H1 (cell line): ENCODE data around the gene POMP. TPM values are rescaled to one million over a fixed set of nuclear protein-coding genes. Genes with fewer than 3 reads are reported as not detected.
A peak's percentile ranks its signal among the peaks of the same experiment; 100 is the strongest.

Source experiments
- CTCF ChIA-PET: fragments of 300-600 bp; sonication (Branson Sonifier 250); formaldehyde crosslinking; loops from one replicate; lab custom pipeline; 2021; ENCODE audit not compliant: partially characterized antibody; lab: Charles Lee
- POLR2A ChIA-PET: fragments of 300-600 bp; sonication (Branson Sonifier 250); formaldehyde crosslinking; loops from one replicate; lab custom pipeline; 2021; ENCODE audit warnings: inconsistent platforms; ENCODE audit not compliant: partially characterized antibody; lab: Charles Lee
- DNase-seq, 2 experiments: peaks; one replicate each; pipeline versions ENCODE4 v3.0.0 to v3.0.0-alpha.2; 2010 to 2022; ENCODE audit warnings: low spot score in 2 of 2, low read depth in 1 of 2, mixed read lengths in 1 of 2
- FAIRE-seq: peaks from 2 replicates; lab custom pipeline; 2011; peaks lifted over from hg19 to GRCh38; lab: Jason Lieb, UNC
- H2AFZ ChIP-seq: 2 replicates; pipeline ENCODE4 v1.8.1; 2012; ENCODE audit warnings: low read length, inconsistent platforms
- H2AK5ac ChIP-seq: 2 replicates; pipeline ENCODE4 v1.6.1; 2013; ENCODE audit warnings: low read depth, low read length
- H2BK120ac ChIP-seq: replicated peaks from 2 replicates; pipeline ENCODE3; 2013; ENCODE audit warnings: low read depth, low read length, inconsistent platforms
- H2BK12ac ChIP-seq: 2 replicates; pipeline ENCODE4 v1.6.1; 2013; ENCODE audit warnings: low read depth, low read length
- H2BK15ac ChIP-seq: 2 replicates; pipeline ENCODE4 v1.6.1; 2013; ENCODE audit warnings: low read length
- H2BK20ac ChIP-seq: 2 replicates; pipeline ENCODE4 v1.6.1; 2013; ENCODE audit warnings: low read length
- H2BK5ac ChIP-seq: 2 replicates; pipeline ENCODE4 v1.6.1; 2013; ENCODE audit warnings: low read depth, low read length
- H3K14ac ChIP-seq: 2 replicates; pipeline ENCODE4 v1.6.1; 2013; ENCODE audit warnings: inconsistent platforms; ENCODE audit not compliant: insufficient read length
- H3K18ac ChIP-seq: 2 replicates; pipeline ENCODE4 v1.6.1; 2013; ENCODE audit warnings: low read length; ENCODE audit errors: extremely low read depth
- H3K23ac ChIP-seq: 2 replicates; pipeline ENCODE4 v1.6.1; 2013; ENCODE audit warnings: inconsistent platforms; ENCODE audit not compliant: insufficient read length
- H3K23me2 ChIP-seq: 2 replicates; pipeline ENCODE4 v1.6.1; 2013; ENCODE audit warnings: low read depth, low read length
- H3K27ac ChIP-seq: 2 replicates; pipeline ENCODE4 v1.6.1; 2011; ENCODE audit warnings: low read depth, low read length, inconsistent platforms
- H3K27me3 ChIP-seq, 4 experiments: replicated peaks in 1 of 4; 1 replicate in 1 of 4; 2 replicates in 3 of 4; pipeline versions ENCODE4 v1.6.1 to v1.8.1; 2011 to 2013; ENCODE audit warnings: low read length in 3 of 4, mild to moderate bottlenecking in 3 of 4, inconsistent platforms in 2 of 4, mixed read lengths in 2 of 4, moderate library complexity in 1 of 4; ENCODE audit not compliant: control insufficient read depth in 3 of 4, insufficient read depth in 3 of 4; ENCODE audit errors: extremely low read depth in 1 of 4
- H3K36me3 ChIP-seq, 4 experiments: 2 replicates each; pipeline versions ENCODE4 v1.6.1 to v1.8.1; 2011 to 2013; ENCODE audit warnings: mild to moderate bottlenecking in 4 of 4, low read length in 3 of 4, moderate library complexity in 2 of 4, control low read depth in 1 of 4, inconsistent platforms in 1 of 4; ENCODE audit not compliant: insufficient read depth in 4 of 4, control insufficient read depth in 2 of 4
- H3K4ac ChIP-seq: replicated peaks from 2 replicates; pipeline ENCODE3; 2013; ENCODE audit warnings: low read length, low read depth, mixed read lengths, inconsistent platforms; ENCODE audit not compliant: insufficient read length
- H3K4me1 ChIP-seq, 4 experiments: replicated peaks in 1 of 4; 1 replicate in 1 of 4; 2 replicates in 3 of 4; pipeline versions ENCODE4 v1.6.1 to v1.8.1; 2011 to 2013; ENCODE audit warnings: low read length in 3 of 4, inconsistent platforms in 2 of 4, mixed read lengths in 1 of 4; ENCODE audit not compliant: insufficient read depth in 4 of 4, control insufficient read depth in 3 of 4
- H3K4me2 ChIP-seq, 2 experiments: 2 replicates each; pipeline versions ENCODE4 v1.6.1 to v1.8.1; 2011 to 2013; ENCODE audit warnings: low read depth in 2 of 2, low read length in 2 of 2, control low read depth in 1 of 2, inconsistent platforms in 1 of 2, mild to moderate bottlenecking in 1 of 2; ENCODE audit not compliant: insufficient read depth in 1 of 2
- H3K4me3 ChIP-seq, 4 experiments: fragments of 200-600, 300-600 bp in 1 of 4; sonication (generic), shearing (Covaris generic), sonication (Bioruptor Twin) in 1 of 4; 2 replicates each; pipeline versions ENCODE4 v1.5.1 to v1.8.1; 2011 to 2016; ENCODE audit warnings: low read length in 4 of 4, low read depth in 3 of 4, control low read depth in 2 of 4, inconsistent platforms in 2 of 4, mild to moderate bottlenecking in 2 of 4, mixed read lengths in 1 of 4, moderate library complexity in 1 of 4; ENCODE audit not compliant: insufficient read depth in 2 of 4; ENCODE audit errors: extremely low read depth in 1 of 4
- H3K56ac ChIP-seq: replicated peaks from 2 replicates; pipeline ENCODE3; 2013; ENCODE audit warnings: low read depth, mild to moderate bottlenecking, mixed read lengths, low read length, inconsistent platforms; ENCODE audit not compliant: insufficient read length
- H3K79me1 ChIP-seq: 2 replicates; pipeline ENCODE4 v1.6.1; 2013; ENCODE audit warnings: low read depth, low read length, control low read depth
- H3K79me2 ChIP-seq, 2 experiments: 2 replicates each; pipeline versions ENCODE4 v1.6.1 to v1.8.1; 2012 to 2013; ENCODE audit warnings: low read length in 2 of 2, mild to moderate bottlenecking in 2 of 2, inconsistent platforms in 1 of 2; ENCODE audit not compliant: insufficient read depth in 2 of 2, control insufficient read depth in 1 of 2
- H3K9ac ChIP-seq, 4 experiments: replicated peaks in 1 of 4; 1 replicate in 1 of 4; 2 replicates in 3 of 4; pipeline versions ENCODE4 v1.6.1 to v1.8.1; 2011 to 2013; ENCODE audit warnings: low read depth in 3 of 4, low read length in 3 of 4, control low read depth in 2 of 4, mild to moderate bottlenecking in 2 of 4, moderate library complexity in 2 of 4, inconsistent platforms in 1 of 4; ENCODE audit errors: extremely low read depth in 1 of 4
- H3K9me3 ChIP-seq, 2 experiments: 2 replicates each; pipeline versions ENCODE4 v1.6.1 to v1.8.1; 2012 to 2013; ENCODE audit warnings: mild to moderate bottlenecking in 2 of 2, moderate library complexity in 2 of 2, control low read depth in 1 of 2, inconsistent platforms in 1 of 2, low read depth in 1 of 2, low read length in 1 of 2, mixed read lengths in 1 of 2; ENCODE audit not compliant: insufficient read depth in 2 of 2
- H4K20me1 ChIP-seq, 2 experiments: replicated peaks in 1 of 2; 2 replicates each; pipeline versions ENCODE3 to v1.8.1; 2011 to 2013; ENCODE audit warnings: inconsistent platforms in 2 of 2, low read length in 2 of 2, mild to moderate bottlenecking in 1 of 2; ENCODE audit not compliant: insufficient read depth in 2 of 2, control insufficient read depth in 1 of 2
- H4K5ac ChIP-seq: 2 replicates; pipeline ENCODE4 v1.6.1; 2013; ENCODE audit warnings: low read length, low read depth, mixed read lengths, inconsistent platforms; ENCODE audit not compliant: insufficient read length
- H4K8ac ChIP-seq: 2 replicates; pipeline ENCODE4 v1.8.0; 2013; ENCODE audit warnings: mild to moderate bottlenecking, moderate library complexity, low read length, inconsistent platforms; ENCODE audit not compliant: insufficient read depth; ENCODE audit errors: extremely low read depth
- H4K91ac ChIP-seq: replicated peaks from 2 replicates; pipeline ENCODE3; 2013; ENCODE audit warnings: low read length, mixed read lengths, inconsistent platforms; ENCODE audit not compliant: insufficient read length
- EGR1 ChIP-seq: IDR thresholded peaks from 2 replicates; pipeline ENCODE4 v1.6.1; 2011; ENCODE audit warnings: low read depth, low read length, borderline replicate concordance
- POLR2A ChIP-seq, 2 experiments: IDR thresholded peaks; 1 replicate in 1 of 2; 2 replicates in 1 of 2; pipeline ENCODE4 v1.6.1; 2011; ENCODE audit warnings: low read depth in 2 of 2, low read length in 2 of 2, mild to moderate bottlenecking in 2 of 2; ENCODE audit errors: control extremely low read depth in 1 of 2
- RNF2 ChIP-seq: fragments of 200-900, 300-1000 bp; sonication (generic); IDR thresholded peaks from 2 replicates; pipeline ENCODE4 v1.7.1; 2016; ENCODE audit warnings: borderline replicate concordance, low read depth, mild to moderate bottlenecking, antibody characterized with exemption, low read length; ENCODE audit not compliant: poor library complexity, severe bottlenecking; ENCODE audit errors: missing control alignments
- SIN3A ChIP-seq, 2 experiments: IDR thresholded peaks in 1 of 2; conservative IDR thresholded peaks in 1 of 2; 2 replicates each; pipeline ENCODE4 v1.6.1; 2011 to 2012; ENCODE audit warnings: low read length in 2 of 2, improper control_type of control experiment in 1 of 2, low read depth in 1 of 2, mild to moderate bottlenecking in 1 of 2
- SUZ12 ChIP-seq: fragments of 200-600 bp; sonication (generic); IDR thresholded peaks from 2 replicates; pipeline ENCODE4 v1.6.1; 2012; ENCODE audit warnings: mild to moderate bottlenecking, inconsistent platforms, low read length, moderate library complexity, mixed read lengths
- TAF7 ChIP-seq: optimal IDR thresholded peaks from 2 replicates; pipeline ENCODE3; 2011; ENCODE audit warnings: low read depth, mild to moderate bottlenecking, inconsistent platforms, low read length, moderate library complexity, borderline replicate concordance
- WGBS, 2 experiments: shearing (Covaris generic) in 1 of 2; methylation state at CpG; one replicate each; pipeline versions ENCODE4 v1.1.6 to v1.1.7; 2013 to 2015; ENCODE audit warnings: low lambda C conversion rate in 2 of 2, mixed read lengths in 2 of 2, inconsistent platforms in 1 of 2, low coverage in 1 of 2, missing lambda C conversion rate in 1 of 2; ENCODE audit not compliant: insufficient replicate concordance in 2 of 2, insufficient coverage in 1 of 2, insufficient read length in 1 of 2; ENCODE audit errors: extremely low coverage in 1 of 2, missing lambda C conversion rate in 1 of 2; 5-methylcytosine and 5-hydroxymethylcytosine counted together
- polyA plus RNA-seq, 7 experiments: library from polyadenylated mRNA; depleted of rRNA in 3 of 7; stranded (reverse) in 5 of 7; unstranded in 2 of 7; fragments of >200 nt in 5 of 7; fragments of 200-250 nt in 2 of 7; gene quantifications; 1 replicate in 5 of 7; 2 replicates in 1 of 7; 4 replicates in 1 of 7; pipeline versions ENCODE4 v1.2.1 to v1.2.3, GENCODE V29; 2011 to 2013; ENCODE audit warnings: missing spikeins in 2 of 7, mixed read lengths in 2 of 7
- total RNA-seq: library from RNA; stranded (reverse); fragmentation: NEBNext Ultra II Directional; extraction: Animal tissue kit (Norgen Biotek cat#: 25700); gene quantifications from 2 replicates; pipeline ENCODE4 v1.2.1, GENCODE V29; 2021

Gene POMP
- total and polyA plus RNA-seq, 2 of the 8 experiments (the other 6 are each of a cell fraction or from before 2014, with no cell fraction given) = 38.4 to 115 TPM

DNA sequence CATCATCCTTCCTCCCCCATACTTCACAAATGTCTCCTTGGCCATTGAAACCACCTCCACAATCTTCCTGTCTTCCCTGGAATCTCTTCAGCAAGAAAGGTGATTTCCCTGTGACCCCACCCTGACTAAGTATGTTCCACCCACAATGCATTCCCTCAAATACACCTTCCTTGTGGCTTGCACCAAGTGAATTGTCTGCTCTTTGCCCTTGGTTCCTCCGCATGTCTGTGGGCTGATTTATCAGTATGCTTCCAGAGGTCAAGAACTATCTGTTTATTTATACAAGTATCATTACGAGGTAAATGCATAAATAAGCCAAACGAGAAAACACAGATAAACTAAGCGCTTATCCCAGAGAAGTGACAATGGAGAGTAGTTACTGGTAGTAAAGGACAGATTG, 45.4 kb upstream of the POMP start:
- FAIRE-seq (no peak), DNase-seq (no peak)
- no peak for TF ChIP-seq POLR2A (IDR thresholded peaks at IDR 0.05; ENCODE audit: control extremely low read depth in 1 of 2, low read depth in 2 of 2, low read length in 2 of 2)
- TF ChIP-seq EGR1 = no peak
- TF ChIP-seq SIN3A (conservative IDR thresholded peaks at IDR 0.05 in 1 of 2, IDR thresholded peaks at IDR 0.05 in 1 of 2; ENCODE audit: low read depth in 1 of 2, low read length in 2 of 2) = no peak
- TF ChIP-seq RNF2 = no peak
- TF ChIP-seq SUZ12 = no peak
- no peak for TF ChIP-seq TAF7
- Histone ChIP-seq H3K79me2 (no peaks in the 10 kb centered on the region), H3K4ac (no peak overlapping the region), H3K4me3 (no peak overlapping the region), H3K14ac (no peak overlapping the region), H3K56ac (no peak overlapping the region), H3K27me3 (no peaks in the 10 kb centered on the region), H3K79me1 (no peaks in the 10 kb centered on the region), H3K23ac (no peak overlapping the region), H3K18ac (no peak overlapping the region), H4K91ac (no peak overlapping the region), H2BK12ac (no peak overlapping the region), H2BK20ac (0 out of 2 replicates have a peak overlapping the region, but pooled peaks have one; percentile 3), H2AK5ac (no peak overlapping the region; the same call in 1 of the 2 replicates), H3K9me3 (no peaks in the 10 kb centered on the region), H4K20me1 (no peaks in the 10 kb centered on the region), H3K27ac (no peak overlapping the region), H3K4me1 (no peaks in the 10 kb centered on the region; a peak in 1 of 7 replicates), H4K5ac (no peak overlapping the region), H2BK15ac (no peak overlapping the region), H3K36me3 (no peaks in the 10 kb centered on the region), H3K23me2 (no peaks in the 10 kb centered on the region; the same call in 1 of the 2 replicates), H3K4me2 (no peak overlapping the region), H2AFZ (no peak overlapping the region), H2BK5ac (no peak overlapping the region), H2BK120ac (no peak overlapping the region), H4K8ac (no peak overlapping the region), H3K9ac (no peak overlapping the region)
- POLR2A ChIA-PET = no interaction called here
- CTCF ChIA-PET = interaction anchor here (0.6 to 1.0 kb wide), 3 partner anchors 18 to 79 kb away, joined by 3 read pairs; no protein-coding TSS in a partner anchor
- WGBS, 2 experiments = 93% methylated on average over 4 of the region's 4 CpGs; no CpG with 5 or more reads in 1 of the 2 experiments
